Measurements from ENCODE around the gene MYADM. TPM values are rescaled to one million over a fixed set of nuclear protein-coding genes. Genes with fewer than 3 reads are reported as not detected.

Gene MYADM
- polyA plus RNA-seq, 1 experiment: 39.3 TPM

DNA sequence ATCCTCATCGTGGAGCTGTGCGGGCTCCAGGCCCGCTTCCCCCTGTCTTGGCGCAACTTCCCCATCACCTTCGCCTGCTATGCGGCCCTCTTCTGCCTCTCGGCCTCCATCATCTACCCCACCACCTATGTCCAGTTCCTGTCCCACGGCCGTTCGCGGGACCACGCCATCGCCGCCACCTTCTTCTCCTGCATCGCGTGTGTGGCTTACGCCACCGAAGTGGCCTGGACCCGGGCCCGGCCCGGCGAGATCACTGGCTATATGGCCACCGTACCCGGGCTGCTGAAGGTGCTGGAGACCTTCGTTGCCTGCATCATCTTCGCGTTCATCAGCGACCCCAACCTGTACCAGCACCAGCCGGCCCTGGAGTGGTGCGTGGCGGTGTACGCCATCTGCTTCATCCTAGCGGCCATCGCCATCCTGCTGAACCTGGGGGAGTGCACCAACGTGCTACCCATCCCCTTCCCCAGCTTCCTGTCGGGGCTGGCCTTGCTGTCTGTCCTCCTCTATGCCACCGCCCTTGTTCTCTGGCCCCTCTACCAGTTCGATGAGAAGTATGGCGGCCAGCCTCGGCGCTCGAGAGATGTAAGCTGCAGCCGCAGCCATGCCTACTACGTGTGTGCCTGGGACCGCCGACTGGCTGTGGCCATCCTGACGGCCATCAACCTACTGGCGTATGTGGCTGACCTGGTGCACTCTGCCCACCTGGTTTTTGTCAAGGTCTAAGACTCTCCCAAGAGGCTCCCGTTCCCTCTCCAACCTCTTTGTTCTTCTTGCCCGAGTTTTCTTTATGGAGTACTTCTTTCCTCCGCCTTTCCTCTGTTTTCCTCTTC, 6.3 kb downstream of the MYADM start:
- TF ChIP-seq, protein P1, sequence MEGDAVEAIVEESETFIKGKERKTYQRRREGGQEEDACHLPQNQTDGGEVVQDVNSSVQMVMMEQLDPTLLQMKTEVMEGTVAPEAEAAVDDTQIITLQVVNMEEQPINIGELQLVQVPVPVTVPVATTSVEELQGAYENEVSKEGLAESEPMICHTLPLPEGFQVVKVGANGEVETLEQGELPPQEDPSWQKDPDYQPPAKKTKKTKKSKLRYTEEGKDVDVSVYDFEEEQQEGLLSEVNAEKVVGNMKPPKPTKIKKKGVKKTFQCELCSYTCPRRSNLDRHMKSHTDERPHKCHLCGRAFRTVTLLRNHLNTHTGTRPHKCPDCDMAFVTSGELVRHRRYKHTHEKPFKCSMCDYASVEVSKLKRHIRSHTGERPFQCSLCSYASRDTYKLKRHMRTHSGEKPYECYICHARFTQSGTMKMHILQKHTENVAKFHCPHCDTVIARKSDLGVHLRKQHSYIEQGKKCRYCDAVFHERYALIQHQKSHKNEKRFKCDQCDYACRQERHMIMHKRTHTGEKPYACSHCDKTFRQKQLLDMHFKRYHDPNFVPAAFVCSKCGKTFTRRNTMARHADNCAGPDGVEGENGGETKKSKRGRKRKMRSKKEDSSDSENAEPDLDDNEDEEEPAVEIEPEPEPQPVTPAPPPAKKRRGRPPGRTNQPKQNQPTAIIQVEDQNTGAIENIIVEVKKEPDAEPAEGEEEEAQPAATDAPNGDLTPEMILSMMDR (IDR thresholded peaks at IDR 0.05; ENCODE audit: low read depth, low read length): no peak
- H3K27ac ChIP-seq (ENCODE audit: low read depth, low read length): no peak overlapping the region
- H3K9me3 ChIP-seq (ENCODE audit: control insufficient read depth, insufficient read depth, low read length): no peaks in the 10 kb centered on the region; the same call in 1 of the 2 replicates
- no peaks in the 10 kb centered on the region for H3K27me3 ChIP-seq (ENCODE audit: control insufficient read depth, insufficient read depth, low read length)
- ChIA-PET CTCF (interaction anchor here (0.6 kb wide), 1 partner anchor 97 kb away, joined by 4 read pairs; no protein-coding TSS in a partner anchor), POLR2A (no interaction called here)
- no peak overlapping the region for H3K4me3 ChIP-seq (ENCODE audit: low read depth, low read length)
- no peak for DNase-seq (ENCODE audit: low read depth, low spot score)

- no peaks in the 10 kb centered on the region for H3K27me3 ChIP-seq (ENCODE audit: control insufficient read depth, insufficient read depth, low read length)
- DNase-seq (ENCODE audit: low read depth, low spot score): no peak
- TF ChIP-seq, protein P1 (IDR thresholded peaks at IDR 0.05; ENCODE audit: low read depth, low read length): no peak
- no peak overlapping the region for H3K27ac ChIP-seq (ENCODE audit: low read depth, low read length)
- H3K9me3 ChIP-seq (ENCODE audit: control insufficient read depth, insufficient read depth, low read length): no peaks in the 10 kb centered on the region; the same call in 1 of the 2 replicates
- ChIA-PET POLR2A (no interaction called here), CTCF (interaction anchor here (0.6 kb wide), 1 partner anchor 98 kb away, joined by 4 read pairs; no protein-coding TSS in a partner anchor)
- H3K4me3 ChIP-seq (ENCODE audit: low read depth, low read length): no peak overlapping the region
Measured at GRCh38 chr19:53874606-53874990, 6.9 kb downstream of the MYADM start.

GRCh38 chr19:53875602-53876325, 8.1 kb downstream of the MYADM start:
- TF ChIP-seq, protein P1 (IDR thresholded peaks at IDR 0.05; ENCODE audit: low read depth, low read length): no peak
- POLR2A ChIA-PET: interaction anchor here (1.5 kb wide), 1 partner anchor 8 kb away, joined by 7 read pairs; the partner anchor contains the start of gene MYADM

GRCh38 chr19:53876651-53877224, 9.1 kb downstream of the MYADM start:
- DNase-seq (ENCODE audit: low read depth, low spot score): no peak

More at GRCh38 chr19:53875602-53876325, 8.1 kb downstream of the MYADM start:
- DNase-seq (ENCODE audit: low read depth, low spot score): no peak
- Histone ChIP-seq H3K9me3 (ENCODE audit: control insufficient read depth, insufficient read depth, low read length) (no peaks in the 10 kb centered on the region; the same call in 1 of the 2 replicates), H3K27ac (ENCODE audit: low read depth, low read length) (no peak overlapping the region), H3K27me3 (ENCODE audit: control insufficient read depth, insufficient read depth, low read length) (peaks cover 6% of the 10 kb centered on the region), H3K4me3 (ENCODE audit: low read depth, low read length) (no peak overlapping the region)
- CTCF ChIA-PET: interaction anchor here (1.4 to 1.7 kb wide), 2 partner anchors 83 to 148 kb away, joined by 3 to 5 read pairs; no protein-coding TSS in a partner anchor

More at GRCh38 chr19:53876651-53877224, 9.1 kb downstream of the MYADM start:
- Histone ChIP-seq H3K27me3 (ENCODE audit: control insufficient read depth, insufficient read depth, low read length) (peaks cover 9% of the 10 kb centered on the region), H3K9me3 (ENCODE audit: control insufficient read depth, insufficient read depth, low read length) (no peaks in the 10 kb centered on the region; the same call in 1 of the 2 replicates), H3K4me3 (ENCODE audit: low read depth, low read length) (no peak overlapping the region), H3K27ac (ENCODE audit: low read depth, low read length) (no peak overlapping the region)
- TF ChIP-seq, protein P1 (IDR thresholded peaks at IDR 0.05; ENCODE audit: low read depth, low read length): no peak
- ChIA-PET CTCF (interaction anchor here (1.4 to 1.7 kb wide), 2 partner anchors 84 to 147 kb away, joined by 3 to 5 read pairs; no protein-coding TSS in a partner anchor), POLR2A (interaction anchor here (0.5 to 1.5 kb wide), 2 partner anchors 9 to 36 kb away, joined by 4 to 7 read pairs; partner anchors contain the start of gene MYADM)
